K562 (cell line): ENCODE results near the gene RRP7A. TPM values are rescaled to one million over a fixed set of nuclear protein-coding genes. Genes with fewer than 3 reads are reported as not detected.
A peak's percentile ranks its signal among the peaks of the same experiment; 100 is the strongest.

ENCODE experiments used
- ARHGAP35 ChIP-seq: fragments of 450-650 bp; IDR thresholded peaks from 2 replicates; pipeline ENCODE4 v1.6.1; 2018; ENCODE audit not compliant: partially characterized antibody
- ATF2 ChIP-seq: sonication (generic); formaldehyde crosslinking; IDR thresholded peaks from 2 replicates; pipeline ENCODE4 v1.8.1; 2022; ENCODE audit warnings: missing genetic modification reagents
- CREM ChIP-seq: IDR thresholded peaks from 2 replicates; pipeline ENCODE4 v1.6.1; 2014; ENCODE audit warnings: antibody characterized with exemption, low read depth
- EHMT2 ChIP-seq: fragments of 450-650 bp; IDR thresholded peaks from 2 replicates; pipeline ENCODE4 v1.6.1; 2018; ENCODE audit warnings: antibody characterized with exemption
- FOS ChIP-seq: IDR thresholded peaks from 3 replicates; pipeline ENCODE4 v1.6.1; 2011; ENCODE audit not compliant: insufficient read length; ENCODE audit errors: extremely low read depth
- FOXP1 ChIP-seq: sonication (generic); formaldehyde crosslinking; IDR thresholded peaks from 2 replicates; pipeline ENCODE4 v1.8.0; 2022; ENCODE audit warnings: mild to moderate bottlenecking, missing genetic modification reagents
- KLF1 ChIP-seq: fragments of 450-650 bp; IDR thresholded peaks from 2 replicates; pipeline ENCODE4 v1.6.1; 2016; ENCODE audit warnings: missing genetic modification characterization, missing compliant biosample characterization
- MLLT1 ChIP-seq, 2 experiments: fragments of 450-650 bp; IDR thresholded peaks; 2 replicates each; pipeline ENCODE4 v1.6.1; 2016
- PHB ChIP-seq: fragments of 250-450 bp; sonication (Bioruptor Pico); IDR thresholded peaks from 2 replicates; pipeline ENCODE4 v1.5.0; 2021
- POLR2AphosphoS2 ChIP-seq: IDR thresholded peaks from 2 replicates; pipeline ENCODE4 v1.6.1; 2012; ENCODE audit warnings: low read length, improper control_type of control experiment
- PTTG1 ChIP-seq: fragments of 450-650 bp; IDR thresholded peaks from 2 replicates; pipeline ENCODE4 v1.6.1; 2016; ENCODE audit warnings: low read depth, mild to moderate bottlenecking, missing genetic modification characterization, missing compliant biosample characterization
- SNRNP70 ChIP-seq: fragments of 200-400 bp; formaldehyde crosslinking; optimal IDR thresholded peaks from 2 replicates; pipeline ENCODE3; 2017; ENCODE audit warnings: low read depth, low read length
- TAF1 ChIP-seq: IDR thresholded peaks from 2 replicates; pipeline ENCODE4 v1.6.1; 2011; ENCODE audit warnings: mild to moderate bottlenecking, low read length, moderate library complexity; ENCODE audit not compliant: insufficient read depth, control insufficient read depth, severe bottlenecking; ENCODE audit errors: extremely low read depth
- TRIM25 ChIP-seq: fragments of 450-650 bp; IDR thresholded peaks from 2 replicates; pipeline ENCODE4 v1.7.0; 2016; ENCODE audit warnings: borderline replicate concordance
- U2AF1 ChIP-seq: fragments of 200-400 bp; formaldehyde crosslinking; optimal IDR thresholded peaks from 2 replicates; pipeline ENCODE3; 2017; ENCODE audit warnings: mild to moderate bottlenecking, low read depth, low read length, moderate library complexity
- ZBTB1 ChIP-seq: sonication (generic); formaldehyde crosslinking; IDR thresholded peaks from 2 replicates; pipeline ENCODE4 v1.8.1; 2023; ENCODE audit warnings: missing genetic modification reagents, low read depth, mild to moderate bottlenecking, borderline replicate concordance
- ZBTB5 ChIP-seq: fragments of 450-650 bp; IDR thresholded peaks from 2 replicates; pipeline ENCODE4 v1.6.1; 2017; ENCODE audit warnings: antibody characterized with exemption
- ZNF277 ChIP-seq: fragments of 250-450 bp; sonication (Bioruptor Pico); IDR thresholded peaks from 2 replicates; pipeline ENCODE4 v1.8.0; 2022; ENCODE audit warnings: inconsistent platforms, mild to moderate bottlenecking, moderate library complexity, borderline replicate concordance
- ZNF583 ChIP-seq: fragments of 250-450 bp; sonication (Bioruptor Pico); IDR thresholded peaks from 2 replicates; pipeline ENCODE4 v1.4.0; 2020
- ZNF785 ChIP-seq: fragments of 250-450 bp; sonication (Bioruptor Pico); IDR thresholded peaks from 2 replicates; pipeline ENCODE4 v1.4.0; 2020; ENCODE audit warnings: mild to moderate bottlenecking
- ZNF79 ChIP-seq: fragments of 250-450 bp; sonication (Bioruptor Pico); IDR thresholded peaks from 2 replicates; pipeline ENCODE4 v1.4.0; 2020; ENCODE audit warnings: low read depth, mild to moderate bottlenecking, moderate library complexity
- polyA plus RNA-seq, 8 experiments: library from polyadenylated mRNA; depleted of rRNA in 4 of 8; stranded (reverse) in 5 of 8; unstranded in 3 of 8; fragments of >200 nt; fragmentation: Nextera tagmentation in 2 of 8; fragmentation: Illumina TruSeq in 1 of 8; extraction: Ambion mirVana in 2 of 8; extraction: Trizol in 1 of 8; gene quantifications; 2 replicates each; pipeline versions ENCODE4 v1.2.1 to v1.2.3, GENCODE V29; 2011 to 2014; ENCODE audit warnings: inconsistent platforms in 1 of 8, missing spikeins in 1 of 8
- total RNA-seq, 7 experiments: library from RNA; depleted of rRNA in 6 of 7; stranded (reverse); fragments of >200 nt in 6 of 7; fragmentation: Illumina TruSeq in 2 of 7; extraction: Trizol in 2 of 7; gene quantifications; 2 replicates each; pipeline versions ENCODE4 v1.2.1 to v1.2.3, GENCODE V29; 2011 to 2021; ENCODE audit warnings: low replicate concordance in 1 of 7

The RRP7A gene
- total and polyA plus RNA-seq, 9 of the 15 experiments (the other 6 are each of a cell fraction or from before 2014, with no cell fraction given), result 3.4 to 74.1 (median 40.3) TPM

GRCh38 chr22:42500161-42500835 is 19.3 kb downstream of the RRP7A start (continued):
- TF ChIP-seq MLLT1 (IDR thresholded peaks at IDR 0.05), result no peak
- TF ChIP-seq FOS, result no peak
- TF ChIP-seq ZNF583 (CRISPR knock-in tag), result 0 out of 2 replicates have a peak, but pooled peaks have one; percentile 21
- no peak for TF ChIP-seq KLF1 (tag)
- TF ChIP-seq ZNF277 (CRISPR knock-in tag), result no peak
- TF ChIP-seq ZBTB5, result no peak
- no peak for TF ChIP-seq EHMT2
- no peak for TF ChIP-seq SNRNP70
- TF ChIP-seq ARHGAP35, result no peak
- no peak for TF ChIP-seq ZNF785 (CRISPR knock-in tag)
- TF ChIP-seq ZBTB1 (CRISPR knock-in tag), result no peak
- no peak for TF ChIP-seq POLR2AphosphoS2
- 0 out of 2 replicates have a peak, but pooled peaks have one; percentile 22 for TF ChIP-seq CREM
- no peak for TF ChIP-seq ATF2
- no peak for TF ChIP-seq PHB (CRISPR knock-in tag)
- TF ChIP-seq U2AF1, result no peak
- no peak for TF ChIP-seq TRIM25
- TF ChIP-seq ZNF79 (CRISPR knock-in tag), result no peak
- TF ChIP-seq PTTG1 (tag), result no peak
- TF ChIP-seq FOXP1 (CRISPR knock-in tag), result 0 out of 2 replicates have a peak, but pooled peaks have one; percentile 38
- peak; percentile 61 for TF ChIP-seq TAF1
